ELF-1 (cell line): Measurements from ENCODE around the gene RANBP17.
"Not testable (repeated sequence)": the region's sequence is repeated elsewhere in the genome, so short reads cannot be mapped to it uniquely, and the experiment has no call there.

Experiments
- DNase-seq: peaks from one replicate; pipeline ENCODE4 v3.0.0-alpha.2; 2016; ENCODE audit warnings: low read depth, low spot score

RANBP17 gene

GRCh38 chr5:171297941-171298340, 436.1 kb downstream of the RANBP17 start:
- DNase-seq: not testable (repeated sequence)

GRCh38 chr5:171299228-171299627, 437.4 kb downstream of the RANBP17 start:
- DNase-seq: no peak

- DNase-seq: no peak
Measured at GRCh38 chr5:171299851-171300250, 438.0 kb downstream of the RANBP17 start.

GRCh38 chr5:171300358-171300757, 438.5 kb downstream of the RANBP17 start:
- DNase-seq: no peak

GRCh38 chr5:171306166-171306565, 444.3 kb downstream of the RANBP17 start:
- DNase-seq: no peak

GRCh38 chr5:171306781-171307591, 445.2 kb downstream of the RANBP17 start:
- peak; percentile 76 for DNase-seq

GRCh38 chr5:171307789-171308452, 446.1 kb downstream of the RANBP17 start:
- DNase-seq: peak; percentile 22

GRCh38 chr5:171308453-171309275, 446.8 kb downstream of the RANBP17 start, which contains the start of gene TLX3:
TSS of gene TLX3 (plus strand) at chr5:171309248. CDS start at chr5:171309366, 118 bp downstream.
- peak; percentile 85 for DNase-seq

GRCh38 chr5:171309276-171310211, 447.7 kb downstream of the RANBP17 start:
- peak; percentile 45 for DNase-seq

- peak; percentile 48 for DNase-seq
Measured at GRCh38 chr5:171310212-171310818, 448.5 kb downstream of the RANBP17 start.

- no peak for DNase-seq
Measured at GRCh38 chr5:171310819-171311321, 449.1 kb downstream of the RANBP17 start.

- peak; percentile 79 for DNase-seq
Measured at GRCh38 chr5:171311322-171312077, 449.7 kb downstream of the RANBP17 start.

GRCh38 chr5:171312129-171312974, 450.5 kb downstream of the RANBP17 start:
- DNase-seq: no peak

- DNase-seq: no peak
Measured at GRCh38 chr5:171313481-171314206, 451.8 kb downstream of the RANBP17 start.

GRCh38 chr5:171314728-171315385, 453.0 kb downstream of the RANBP17 start:
- DNase-seq: peak; percentile 72

- DNase-seq: no peak
Measured at GRCh38 chr5:171315386-171315891, 453.6 kb downstream of the RANBP17 start.

- DNase-seq: no peak
Measured at GRCh38 chr5:171315925-171316257, 454.1 kb downstream of the RANBP17 start.
